SIG-M5 treated with dmso at 0.1 percent for 504 hours (cell line): ENCODE data around the gene RNASE8.
A peak's percentile ranks its signal among the peaks of the same experiment; 100 is the strongest.
"Not testable (repeated sequence)": the region's sequence is repeated elsewhere in the genome, so short reads cannot be mapped to it uniquely, and the experiment has no call there.

ENCODE experiments used
- DNase-seq: peaks from one replicate; lab custom pipeline; 2025; ENCODE audit not compliant: unreplicated experiment; lab: John Stamatoyannopoulos, UW

RNASE8 gene

DNA sequence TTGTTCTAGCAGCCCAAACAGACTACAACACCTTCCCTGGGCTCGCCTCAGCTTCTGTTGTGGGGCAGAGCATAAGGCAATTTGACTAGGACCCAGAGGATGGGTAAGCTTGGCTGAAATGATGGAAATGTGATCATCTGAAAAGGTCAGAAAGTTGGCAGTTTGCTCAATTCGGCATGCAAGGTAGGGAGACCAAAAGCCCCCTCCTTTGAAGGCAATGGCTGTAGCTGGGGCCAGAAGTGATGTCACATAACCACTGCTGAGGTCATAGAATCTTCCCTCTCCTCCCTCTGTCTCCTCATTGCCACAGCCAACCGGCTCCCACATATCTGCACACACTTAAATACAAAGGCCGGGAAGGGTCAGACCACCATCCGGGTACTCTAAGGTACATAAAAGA is 27.7 kb upstream of the RNASE8 start, which contains the start of gene TPPP2:
TPPP2 (plus strand) TSS at position 301 of the 400 bp plus-strand sequence. CDS start 365 bp downstream, outside the sequence.
- DNase-seq = no peak

DNA sequence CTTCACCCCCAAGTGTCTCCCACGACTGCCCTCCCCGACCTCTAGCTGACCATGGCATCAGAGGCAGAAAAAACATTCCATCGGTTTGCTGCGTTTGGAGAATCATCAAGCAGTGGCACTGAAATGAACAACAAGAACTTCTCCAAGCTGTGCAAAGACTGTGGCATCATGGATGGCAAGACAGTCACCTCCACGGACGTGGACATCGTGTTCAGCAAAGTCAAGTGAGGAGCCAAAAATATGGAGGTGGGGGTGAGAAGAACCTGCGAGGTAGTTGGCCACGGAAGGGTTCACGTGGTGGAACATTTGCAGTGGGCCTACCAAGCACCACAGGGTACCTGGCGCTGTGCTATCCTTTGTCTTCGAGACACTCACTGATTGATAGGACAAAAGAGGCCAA is 27.1 kb upstream of the RNASE8 start:
- DNase-seq = no peak

- DNase-seq = no peak
Measured at GRCh38 chr14:21032326-21033132, 25.1 kb upstream of the RNASE8 start.

- no peak for DNase-seq
Measured at GRCh38 chr14:21033133-21033698, 24.4 kb upstream of the RNASE8 start.

DNA sequence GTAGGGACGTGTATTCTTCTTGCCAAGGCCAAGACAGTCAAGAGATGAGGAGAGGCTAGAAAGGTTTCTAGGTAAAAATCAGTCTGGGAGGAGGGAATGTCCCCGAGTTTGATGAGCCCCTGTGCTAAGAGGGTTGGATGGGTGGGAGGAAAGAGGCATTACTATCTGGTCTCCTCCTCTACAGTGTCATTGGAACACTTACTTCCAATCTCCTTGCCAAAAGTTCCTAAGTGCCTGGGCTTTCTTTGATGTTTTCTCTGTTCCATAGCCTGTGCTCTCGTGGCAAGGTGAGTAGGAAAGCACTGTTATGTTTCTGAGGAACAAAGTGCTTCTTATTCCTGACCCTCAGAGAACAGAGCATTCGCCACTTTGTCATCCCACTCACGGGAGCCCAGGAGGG is 22.9 kb upstream of the RNASE8 start, which contains the start of gene RNASE13:
RNASE13 (minus strand) TSS at position 101 of the 400 bp plus-strand sequence. CDS start 519 bp downstream, outside the sequence.
- DNase-seq = no peak

DNA sequence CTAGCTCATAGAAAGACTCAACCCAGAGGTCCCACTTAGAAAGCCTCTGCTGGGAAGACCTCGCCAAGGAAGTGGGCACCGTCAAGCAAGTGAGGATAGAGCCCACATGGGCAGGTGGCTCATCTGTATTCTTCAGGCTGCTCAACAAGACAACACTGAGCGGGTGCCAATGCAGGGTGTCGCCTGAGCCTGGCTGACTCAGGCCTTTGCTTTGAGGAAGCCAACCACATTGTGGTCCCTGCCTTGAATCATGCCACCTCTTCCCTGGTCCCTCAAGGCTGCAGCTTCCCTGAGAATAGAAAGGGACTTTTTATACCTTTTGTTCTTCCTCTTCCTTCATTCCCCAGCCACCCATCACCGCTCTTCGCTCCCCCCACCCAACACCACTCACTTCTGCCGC is 20.9 kb upstream of the RNASE8 start:
- DNase-seq = no peak

DNA sequence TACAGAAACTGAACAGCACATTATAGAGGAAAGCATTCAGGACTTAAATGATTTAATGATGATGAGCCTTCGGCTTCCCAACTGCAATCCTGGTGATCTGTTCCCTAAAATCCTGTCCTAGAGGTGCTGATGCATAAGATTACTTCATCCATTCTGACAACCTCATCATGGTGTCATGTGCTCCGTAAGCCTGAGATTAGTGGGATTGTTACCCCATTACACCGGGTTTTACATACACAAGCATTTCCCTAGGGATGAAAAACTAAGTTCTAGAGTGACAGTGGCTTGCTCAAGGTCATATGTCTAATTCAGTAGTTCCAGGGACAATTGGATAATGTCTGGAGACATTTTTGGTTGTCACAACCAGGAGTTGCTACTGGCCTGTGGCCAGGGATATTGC is 20.5 kb upstream of the RNASE8 start:
- no peak for DNase-seq

DNA sequence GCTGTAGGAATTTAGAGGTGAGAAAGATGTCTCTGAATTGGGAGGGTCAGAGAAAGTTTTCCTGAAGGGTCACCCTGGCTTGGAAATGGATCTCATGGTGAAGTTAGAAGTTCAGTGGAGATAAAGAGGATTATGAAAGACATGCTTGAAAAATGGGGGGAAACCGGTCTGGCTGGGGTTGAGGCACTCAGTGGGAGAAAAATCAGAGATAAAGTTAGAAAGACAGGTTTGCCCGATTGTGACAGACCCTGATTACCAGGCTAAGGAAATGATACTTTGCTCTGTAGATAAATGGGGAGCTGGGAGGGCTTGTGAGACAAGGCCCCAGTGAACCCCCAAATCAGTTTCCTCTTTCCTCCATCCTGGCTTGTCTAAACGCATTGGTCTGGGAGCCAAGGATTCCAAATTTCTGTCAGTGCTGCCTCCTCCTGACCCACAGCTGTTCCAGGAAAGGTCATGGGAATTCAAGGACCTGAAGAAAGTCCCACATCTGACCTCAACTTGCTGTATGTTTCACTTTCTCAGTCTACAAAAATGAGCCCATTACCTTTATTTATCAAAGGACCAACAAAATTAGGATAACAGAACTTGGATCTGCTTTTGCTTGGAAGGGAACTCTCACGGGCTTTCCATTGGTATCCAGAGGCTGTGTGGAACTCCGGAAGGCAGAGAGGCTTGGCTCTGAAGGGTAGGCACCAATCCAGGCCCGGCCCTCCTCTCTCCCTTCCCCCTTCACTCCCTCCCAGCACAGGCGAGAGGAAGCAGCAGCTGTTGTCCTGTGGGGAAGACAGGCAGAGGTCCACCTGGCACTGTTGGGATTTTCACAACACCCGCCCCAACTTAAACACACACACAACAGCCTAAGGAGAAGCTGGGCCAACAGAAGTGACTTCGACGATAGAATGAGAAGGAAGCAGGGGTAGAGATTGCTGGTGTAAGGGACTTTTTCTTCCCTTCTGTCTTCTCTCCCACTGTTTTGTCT is 18.9 kb upstream of the RNASE8 start:
- no peak for DNase-seq

- DNase-seq = peak; percentile 70
Measured at GRCh38 chr14:21039585-21040369, 17.8 kb upstream of the RNASE8 start.

- DNase-seq = no peak
Measured at GRCh38 chr14:21040370-21040925, 17.2 kb upstream of the RNASE8 start.

- not testable (repeated sequence) for DNase-seq
Measured at GRCh38 chr14:21040941-21041340, 16.7 kb upstream of the RNASE8 start.

GRCh38 chr14:21041676-21042433 is 15.8 kb upstream of the RNASE8 start, which contains the start of gene RNASE7:
RNASE7 (plus strand) TSS chr14:21042362; CDS start chr14:21042993, 631 bp downstream.
- DNase-seq = no peak

GRCh38 chr14:21042918-21043317 is 14.7 kb upstream of the RNASE8 start:
- no peak for DNase-seq

GRCh38 chr14:21043387-21043973 is 14.1 kb upstream of the RNASE8 start:
- no peak for DNase-seq

GRCh38 chr14:21043974-21044618 is 13.5 kb upstream of the RNASE8 start:
- no peak for DNase-seq

DNA sequence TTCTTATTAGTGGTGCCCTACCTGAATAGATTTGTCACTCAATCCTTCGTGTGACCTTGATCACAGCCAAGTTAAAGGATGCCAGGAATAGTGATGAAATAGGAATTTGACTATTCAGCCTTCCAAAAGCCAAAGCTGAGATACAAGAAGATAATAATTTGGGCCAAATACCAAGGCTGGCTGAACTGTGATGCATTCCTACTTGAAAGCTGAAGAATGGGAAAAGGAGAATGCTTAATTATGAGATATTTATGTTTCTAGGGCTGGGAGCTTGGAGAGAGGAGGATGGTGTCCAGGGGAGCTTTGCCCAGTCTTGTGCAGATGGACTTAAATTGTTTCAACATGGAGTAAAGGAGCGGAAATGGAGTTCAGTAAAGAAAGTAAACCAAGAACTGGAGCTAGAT is 10.2 kb upstream of the RNASE8 start:
- DNase-seq = no peak

DNA sequence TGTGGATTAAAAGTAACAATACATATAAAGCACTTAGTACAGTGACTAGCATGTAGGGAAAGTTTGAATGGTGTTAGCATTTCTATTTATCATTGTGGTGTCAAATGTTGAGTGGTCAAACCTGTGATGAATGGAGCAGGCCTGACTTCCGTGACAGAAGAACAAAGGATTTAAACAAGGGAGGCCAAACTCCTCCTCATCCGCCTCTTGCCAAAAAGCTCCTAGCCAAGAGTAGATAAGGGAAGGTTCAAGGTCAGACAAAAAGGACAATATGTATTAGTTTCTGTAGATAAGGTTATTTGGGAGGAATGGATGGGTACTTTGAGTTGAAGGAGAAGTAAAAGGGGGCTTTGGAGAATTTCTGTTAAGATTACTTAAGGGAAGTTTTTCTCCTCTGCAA is 9.0 kb upstream of the RNASE8 start:
- no peak for DNase-seq

GRCh38 chr14:21049271-21049673 is 8.3 kb upstream of the RNASE8 start:
- no peak for DNase-seq
